NCI-H748 treated with DMSO at 0.1 percent for 48 hours (cell line): ENCODE results near the gene ZNF700.
A peak's percentile ranks its signal among the peaks of the same experiment; 100 is the strongest.
"Not testable (repeated sequence)": the region's sequence is repeated elsewhere in the genome, so short reads cannot be mapped to it uniquely, and the experiment has no call there.

ENCODE experiments used
- DNase-seq: peaks from one replicate; lab custom pipeline; 2025; lab: John Stamatoyannopoulos, UW

Gene ZNF700

GRCh38 chr19:11941361-11941887 lies 16.5 kb downstream of the ZNF700 start:
- DNase-seq: not testable (repeated sequence)

- DNase-seq: no peak
Observed at GRCh38 chr19:11942008-11942842, 17.3 kb downstream of the ZNF700 start.

- no peak for DNase-seq
Observed at GRCh38 chr19:11942843-11943108, 17.9 kb downstream of the ZNF700 start.

GRCh38 chr19:11944656-11945055 lies 19.7 kb downstream of the ZNF700 start:
- DNase-seq: no peak

GRCh38 chr19:11948646-11949045 lies 23.7 kb downstream of the ZNF700 start:
- no peak for DNase-seq

- DNase-seq: no peak
Observed at GRCh38 chr19:11949201-11949600, 24.3 kb downstream of the ZNF700 start.

GRCh38 chr19:11949614-11950080 lies 24.7 kb downstream of the ZNF700 start:
- DNase-seq: not testable (repeated sequence)

GRCh38 chr19:11950312-11950711 lies 25.4 kb downstream of the ZNF700 start:
- no peak for DNase-seq

GRCh38 chr19:11963566-11964355 lies 38.9 kb downstream of the ZNF700 start:
- DNase-seq: peak; percentile 28

- no peak for DNase-seq
Observed at GRCh38 chr19:11964496-11964857, 39.6 kb downstream of the ZNF700 start.

- peak; percentile 52 for DNase-seq
Observed at GRCh38 chr19:11964858-11965645, 40.1 kb downstream of the ZNF700 start, which contains the start of gene ZNF763. Gene ZNF763 (plus strand): TSS chr19:11965040. CDS start chr19:11965209, 169 bp downstream.

GRCh38 chr19:11970174-11970573 lies 45.3 kb downstream of the ZNF700 start:
- no peak for DNase-seq

GRCh38 chr19:11971041-11971440 lies 46.1 kb downstream of the ZNF700 start:
- DNase-seq: no peak

GRCh38 chr19:11973019-11973810 lies 48.3 kb downstream of the ZNF700 start:
- no peak for DNase-seq

GRCh38 chr19:11978492-11979100 lies 53.7 kb downstream of the ZNF700 start:
- no peak for DNase-seq

GRCh38 chr19:11979527-11979926 lies 54.6 kb downstream of the ZNF700 start:
- DNase-seq: no peak

GRCh38 chr19:11982526-11982925 lies 57.6 kb downstream of the ZNF700 start:
- no peak for DNase-seq

GRCh38 chr19:11984986-11985385 lies 60.1 kb downstream of the ZNF700 start:
- no peak for DNase-seq

GRCh38 chr19:11986754-11987153 lies 61.8 kb downstream of the ZNF700 start:
- no peak for DNase-seq

GRCh38 chr19:11987405-11988281 lies 62.7 kb downstream of the ZNF700 start:
- peak; percentile 64 for DNase-seq
